Neural cell (in vitro differentiated cells): ENCODE data around the gene C11orf71. TPM values are rescaled to one million over a fixed set of nuclear protein-coding genes. Genes with fewer than 3 reads are reported as not detected.

Source experiments
- H2AFZ ChIP-seq: fragments of 200-600, 300-800 bp; sonication (generic), shearing (Covaris generic); 2 replicates; pipeline ENCODE4 v1.6.0; 2014; ENCODE audit warnings: low read depth, mild to moderate bottlenecking, antibody characterized with exemption, low read length, moderate library complexity
- H3F3A ChIP-seq: fragments of 200-600 bp; shearing (Covaris generic); 2 replicates; pipeline ENCODE4 v1.6.1; 2016; ENCODE audit warnings: mild to moderate bottlenecking, moderate library complexity, mixed read lengths, antibody characterized with exemption, low read length; ENCODE audit not compliant: insufficient read depth, poor library complexity, severe bottlenecking
- H3K27ac ChIP-seq: fragments of 200-600, 300-800 bp; sonication (generic), shearing (Covaris generic); 2 replicates; pipeline ENCODE4 v1.5.1; 2014; ENCODE audit warnings: mild to moderate bottlenecking, low read length, moderate library complexity
- H3K27me3 ChIP-seq: fragments of 300-800, 200-600 bp; sonication (generic), shearing (Covaris generic); 2 replicates; pipeline ENCODE4 v1.6.0; 2014; ENCODE audit warnings: mild to moderate bottlenecking, low read depth, low read length, moderate library complexity; ENCODE audit not compliant: insufficient read depth
- H3K36me3 ChIP-seq: fragments of 300-800, 200-600 bp; sonication (generic), shearing (Covaris generic); 2 replicates; pipeline ENCODE4 v1.5.1; 2014; ENCODE audit warnings: mild to moderate bottlenecking, antibody characterized with exemption, low read length, moderate library complexity; ENCODE audit not compliant: insufficient read depth
- H3K4me2 ChIP-seq: fragments of 300-800, 200-600 bp; sonication (generic), shearing (Covaris generic); 2 replicates; pipeline ENCODE4 v1.6.0; 2014; ENCODE audit warnings: mild to moderate bottlenecking, low read length
- H3K4me3 ChIP-seq: fragments of 300-800, 200-600 bp; sonication (generic), shearing (Covaris generic); 2 replicates; pipeline ENCODE4 v1.5.1; 2014; ENCODE audit warnings: mild to moderate bottlenecking, low read length, moderate library complexity
- H3K79me2 ChIP-seq: fragments of 200-600 bp; shearing (Covaris generic); replicated peaks from 2 replicates; pipeline ENCODE4 v1.6.0; 2014; ENCODE audit warnings: mild to moderate bottlenecking, low read length, moderate library complexity; ENCODE audit not compliant: insufficient read depth
- H3K9ac ChIP-seq: fragments of 300-800, 200-600 bp; sonication (generic), shearing (Covaris generic); 2 replicates; pipeline ENCODE4 v1.6.1; 2016; ENCODE audit warnings: mild to moderate bottlenecking, low read length, mixed read lengths
- H3K9me2 ChIP-seq: fragments of 200-600 bp; shearing (Covaris generic); 2 replicates; pipeline ENCODE4 v1.6.1; 2016; ENCODE audit warnings: mild to moderate bottlenecking, low read length, mixed read lengths; ENCODE audit not compliant: insufficient read depth
- H3K9me3 ChIP-seq: fragments of 200-600, 300-800 bp; sonication (generic), shearing (Covaris generic); 2 replicates; pipeline ENCODE4 v1.6.1; 2016; ENCODE audit warnings: mild to moderate bottlenecking, mixed run types, low read length, moderate library complexity, mixed read lengths
- H4K20me1 ChIP-seq: fragments of 200-600 bp; shearing (Covaris generic); 2 replicates; pipeline ENCODE4 v1.6.1; 2016; ENCODE audit warnings: mild to moderate bottlenecking, mixed run types; ENCODE audit not compliant: insufficient read depth
- CTCF ChIP-seq: fragments of 450-650 bp; IDR thresholded peaks from 2 replicates; pipeline ENCODE4 v1.5.1; 2014; ENCODE audit warnings: antibody characterized with exemption, mild to moderate bottlenecking, moderate library complexity; ENCODE audit not compliant: poor library complexity, severe bottlenecking
- EZH2 ChIP-seq: fragments of 200-600, 300-800 bp; shearing (Covaris generic), sonication (generic); IDR thresholded peaks from 2 replicates; pipeline ENCODE4 v1.6.1; 2014; ENCODE audit warnings: antibody characterized with exemption, low read length, borderline replicate concordance, mild to moderate bottlenecking; ENCODE audit not compliant: insufficient read depth, poor library complexity, severe bottlenecking
- MXI1 ChIP-seq: fragments of 450-650 bp; conservative IDR thresholded peaks from 2 replicates; pipeline ENCODE4 v1.6.1; 2014; ENCODE audit warnings: antibody characterized with exemption, mild to moderate bottlenecking; ENCODE audit not compliant: poor library complexity, severe bottlenecking
- RAD21 ChIP-seq: fragments of 450-650 bp; conservative IDR thresholded peaks from 2 replicates; pipeline ENCODE4 v1.6.1; 2014; ENCODE audit warnings: antibody characterized with exemption, mild to moderate bottlenecking, moderate library complexity
- TAF1 ChIP-seq: IDR thresholded peaks from 2 replicates; pipeline ENCODE4 v1.6.1; 2012; ENCODE audit warnings: low read depth
- polyA plus RNA-seq: library from polyadenylated mRNA; depleted of rRNA; stranded (reverse); fragments of >200 nt; gene quantifications from 2 replicates; pipeline ENCODE4 v1.2.3, GENCODE V29; 2014

C11orf71 gene
- polyA plus RNA-seq, 1 donor from 2014 or later, result 29.9 TPM

GRCh38 chr11:114395736-114396135, 4.6 kb downstream of the C11orf71 start:
- Histone ChIP-seq H3K4me2 (no peak overlapping the region), H4K20me1 (no peaks in the 10 kb centered on the region), H3K79me2 (peaks cover 14% of the 10 kb centered on the region), H3K4me3 (no peak overlapping the region), H3K27ac (no peak overlapping the region), H3K27me3 (no peaks in the 10 kb centered on the region), H2AFZ (no peak overlapping the region), H3K9ac (no peak overlapping the region), H3K36me3 (no peaks in the 10 kb centered on the region), H3F3A (peaks cover 3% of the 10 kb centered on the region), H3K9me2 (no peaks in the 10 kb centered on the region), H3K9me3 (no peaks in the 10 kb centered on the region)
- TF ChIP-seq MXI1, result no peak
- no peak for TF ChIP-seq TAF1
- TF ChIP-seq CTCF, result no peak
- no peak for TF ChIP-seq RAD21
- TF ChIP-seq EZH2, result no peak

GRCh38 chr11:114392735-114393667, 7.3 kb downstream of the C11orf71 start:
- Histone ChIP-seq H4K20me1 (no peaks in the 10 kb centered on the region), H3K36me3 (no peaks in the 10 kb centered on the region), H3K9me3 (no peaks in the 10 kb centered on the region), H3K27ac (no peak overlapping the region), H3K27me3 (no peaks in the 10 kb centered on the region), H3F3A (no peaks in the 10 kb centered on the region), H2AFZ (no peak overlapping the region), H3K4me2 (no peak overlapping the region), H3K79me2 (no peaks in the 10 kb centered on the region), H3K4me3 (no peak overlapping the region), H3K9ac (no peak overlapping the region), H3K9me2 (no peaks in the 10 kb centered on the region)
- no peak for TF ChIP-seq CTCF
- no peak for TF ChIP-seq EZH2
- no peak for TF ChIP-seq MXI1

GRCh38 chr11:114386545-114386944, 13.8 kb downstream of the C11orf71 start:
- Histone ChIP-seq H3K4me2 (no peak overlapping the region), H2AFZ (no peak overlapping the region), H3K4me3 (no peak overlapping the region), H3K9me2 (no peaks in the 10 kb centered on the region), H3K9ac (no peak overlapping the region), H3K9me3 (no peaks in the 10 kb centered on the region), H3K27ac (no peak overlapping the region), H3K79me2 (no peaks in the 10 kb centered on the region), H4K20me1 (no peaks in the 10 kb centered on the region), H3K27me3 (no peaks in the 10 kb centered on the region), H3K36me3 (no peaks in the 10 kb centered on the region), H3F3A (no peaks in the 10 kb centered on the region)
- TF ChIP-seq CTCF (no peak), RAD21 (no peak)
